HepG2 (cell line): ENCODE measurements around the gene PIK3R1. TPM values are rescaled to one million over a fixed set of nuclear protein-coding genes. Genes with fewer than 3 reads are reported as not detected.

ENCODE experiments used
- ATAC-seq: fragments of 200-7000 bp; cut with Tn5 transposase; 3 replicates; pipeline ENCODE4 v1.9.1; 2020; ENCODE audit warnings: mild to moderate bottlenecking, moderate library complexity
- BruUV-seq: library from RNA; stranded (reverse); fragments of 400-500 nt; replicated peaks from 2 replicates; lab custom pipeline; 2021; lab: Mats Ljungman, UMichigan
- CTCF ChIA-PET: fragments of 300-600 bp; formaldehyde crosslinking; extraction: SDS; loops from one replicate; lab custom pipeline; 2021; ENCODE audit warnings: low total read pairs, inconsistent platforms, low intra/inter-chr PET ratio; lab: Yijun Ruan, JAX
- POLR2A ChIA-PET: fragments of 350-600 bp; sonication (Branson Sonifier 250); formaldehyde crosslinking; loops from one replicate; lab custom pipeline; 2020; ENCODE audit warnings: antibody characterized with exemption, inconsistent platforms; lab: Yijun Ruan, JAX
- DNase-seq: peaks from one replicate; pipeline ENCODE4 v3.0.0-alpha.2; 2015; ENCODE audit warnings: low spot score
- FAIRE-seq: peaks from 3 replicates; lab custom pipeline; 2011; peaks lifted over from hg19 to GRCh38; lab: Jason Lieb, UNC
- H2AFZ ChIP-seq: one replicate; pipeline ENCODE4 v1.6.1; 2011; ENCODE audit warnings: low read length, inconsistent platforms
- H3K27ac ChIP-seq: fragments of 300-600 bp; 3 replicates; pipeline ENCODE4 v1.8.0; 2011; ENCODE audit warnings: mixed run types, mild to moderate bottlenecking, mixed read lengths, low read length, inconsistent platforms; ENCODE audit not compliant: insufficient read depth; ENCODE audit errors: extremely low read length
- H3K27me3 ChIP-seq, 2 experiments: fragments of 200-600 bp in 1 of 2; 2 replicates in 1 of 2; 3 replicates in 1 of 2; pipeline versions ENCODE4 v1.6.0 to v1.8.0; 2011; ENCODE audit warnings: low read length in 2 of 2, mild to moderate bottlenecking in 2 of 2, moderate library complexity in 2 of 2, inconsistent platforms in 1 of 2; ENCODE audit not compliant: insufficient read depth in 2 of 2, control insufficient read depth in 1 of 2
- H3K36me3 ChIP-seq, 2 experiments: fragments of 200-600 bp in 1 of 2; replicated peaks in 1 of 2; 2 replicates in 1 of 2; 3 replicates in 1 of 2; pipeline versions ENCODE4 v1.5.1 to v1.8.0; 2011; ENCODE audit warnings: low read length in 2 of 2, inconsistent platforms in 1 of 2; ENCODE audit not compliant: insufficient read depth in 2 of 2, control insufficient read depth in 1 of 2
- H3K4me1 ChIP-seq: 2 replicates; pipeline ENCODE4 v1.5.1; 2012; ENCODE audit warnings: low read length, inconsistent platforms; ENCODE audit not compliant: insufficient read depth
- H3K4me2 ChIP-seq: 2 replicates; pipeline ENCODE4 v1.6.0; 2011; ENCODE audit warnings: low read depth, low read length, inconsistent platforms
- H3K4me3 ChIP-seq, 3 experiments: fragments of 200-600 bp in 1 of 3; sonication (generic), shearing (Covaris generic) in 1 of 3; replicated peaks in 1 of 3; 2 replicates each; pipeline ENCODE4 v1.5.1; 2011 to 2016; ENCODE audit warnings: low read length in 3 of 3, inconsistent platforms in 2 of 3, low read depth in 2 of 3, mild to moderate bottlenecking in 2 of 3, control low read depth in 1 of 3, mixed read lengths in 1 of 3; ENCODE audit not compliant: insufficient read depth in 1 of 3
- H3K79me2 ChIP-seq: one replicate; pipeline ENCODE4 v1.6.1; 2011; ENCODE audit warnings: low read length, inconsistent platforms; ENCODE audit not compliant: insufficient read depth
- H3K9ac ChIP-seq: 2 replicates; pipeline ENCODE4 v1.6.0; 2011; ENCODE audit warnings: mild to moderate bottlenecking, low read depth, low read length, inconsistent platforms; ENCODE audit not compliant: insufficient read depth
- H3K9me3 ChIP-seq: 2 replicates; pipeline ENCODE4 v1.5.1; 2012; ENCODE audit warnings: mild to moderate bottlenecking, low read length
- H4K20me1 ChIP-seq: 2 replicates; pipeline ENCODE4 v1.6.0; 2011; ENCODE audit warnings: inconsistent platforms, mild to moderate bottlenecking, low read length, moderate library complexity; ENCODE audit not compliant: insufficient read depth
- ARID4A ChIP-seq: sonication (generic); formaldehyde crosslinking; IDR thresholded peaks from 2 replicates; pipeline ENCODE4 v1.5.0; 2020; ENCODE audit warnings: mild to moderate bottlenecking, missing genetic modification reagents, borderline replicate concordance
- E2F2 ChIP-seq: sonication (generic); formaldehyde crosslinking; IDR thresholded peaks from 2 replicates; pipeline ENCODE4 v1.4.0; 2020; ENCODE audit warnings: missing genetic modification reagents, borderline replicate concordance
- IRF2 ChIP-seq: IDR thresholded peaks from 2 replicates; pipeline ENCODE4 v1.6.1; 2018; ENCODE audit warnings: missing genetic modification reagents, missing compliant biosample characterization
- MEIS1 ChIP-seq: sonication (generic); formaldehyde crosslinking; IDR thresholded peaks from 2 replicates; pipeline ENCODE4 v1.9.0; 2021; ENCODE audit warnings: mild to moderate bottlenecking, missing genetic modification reagents, moderate library complexity, borderline replicate concordance
- RARA ChIP-seq: IDR thresholded peaks from 2 replicates; pipeline ENCODE4 v1.6.1; 2016; ENCODE audit warnings: missing genetic modification reagents, missing compliant biosample characterization
- SP1 ChIP-seq, 2 experiments: fragments of 450-650 bp in 1 of 2; sonication (generic) in 1 of 2; formaldehyde crosslinking in 1 of 2; IDR thresholded peaks; 2 replicates each; pipeline versions ENCODE4 v1.4.0 to v1.6.1; 2016 to 2020; ENCODE audit warnings: missing genetic modification reagents in 1 of 2
- SP5 ChIP-seq: IDR thresholded peaks from 2 replicates; pipeline ENCODE4 v1.6.1; 2016; ENCODE audit warnings: low read depth, borderline replicate concordance
- TBX3 ChIP-seq: fragments of 450-650 bp; IDR thresholded peaks from 2 replicates; pipeline ENCODE4 v1.6.1; 2017; ENCODE audit warnings: antibody characterized with exemption, mild to moderate bottlenecking, inconsistent platforms, borderline replicate concordance
- YEATS2 ChIP-seq: sonication (generic); formaldehyde crosslinking; IDR thresholded peaks from 2 replicates; pipeline ENCODE4 v1.4.0; 2020; ENCODE audit warnings: missing genetic modification reagents, borderline replicate concordance
- ZNF136 ChIP-seq: sonication (generic); formaldehyde crosslinking; IDR thresholded peaks from 2 replicates; pipeline ENCODE4 v1.8.1; 2022; ENCODE audit warnings: low read depth, mild to moderate bottlenecking, moderate library complexity, missing genetic modification reagents
- ZNF720 ChIP-seq: sonication (generic); formaldehyde crosslinking; IDR thresholded peaks from 2 replicates; pipeline ENCODE4 v1.4.0; 2020; ENCODE audit warnings: missing genetic modification reagents
- ZUFSP ChIP-seq: sonication (generic); formaldehyde crosslinking; IDR thresholded peaks from 2 replicates; pipeline ENCODE4 v1.9.0; 2021; ENCODE audit warnings: missing genetic modification reagents, mild to moderate bottlenecking, borderline replicate concordance
- WGBS: methylation state at CpG from one replicate; pipeline ENCODE4 v1.1.6; 2017; ENCODE audit warnings: low lambda C conversion rate; 5-methylcytosine and 5-hydroxymethylcytosine counted together
- in situ Hi-C: cut with HindIII; loops from 2 replicates; pipeline ENCODE4 v1.10.0; 2017; ENCODE audit warnings: low pct_unique_long_range_greater_than_20kb; ENCODE audit not compliant: extremely low pct_ligation_motif_present
- intact Hi-C: fragments of 100-400 bp; cut with micrococcal nuclease; formaldehyde crosslinking; loops from one replicate; pipeline ENCODE4 v1.10.0; 2022; ENCODE audit not compliant: unreplicated experiment
- polyA plus RNA-seq, 8 experiments: library from polyadenylated mRNA; depleted of rRNA in 3 of 8; stranded (reverse) in 7 of 8; unstranded in 1 of 8; fragments of >200 nt; fragmentation: Illumina TruSeq in 4 of 8; extraction: Trizol in 4 of 8; gene quantifications; 2 replicates each; pipeline versions ENCODE4 v1.2.1 to v1.2.3, GENCODE V29; 2011 to 2016; ENCODE audit warnings: low read depth in 4 of 8, missing spikeins in 1 of 8, mixed read lengths in 1 of 8; ENCODE audit not compliant: insufficient read depth in 1 of 8
- total RNA-seq, 5 experiments: library from RNA; depleted of rRNA; stranded (reverse); fragments of >200 nt; fragmentation: Illumina TruSeq; extraction: Trizol; gene quantifications; 2 replicates each; pipeline ENCODE4 v1.2.3, GENCODE V29; 2016; ENCODE audit warnings: low read depth in 1 of 5

The PIK3R1 gene
- total and polyA plus RNA-seq, 2 of the 13 experiments (the other 11 are each of a cell fraction or from before 2014, with no cell fraction given): 8.4 to 21.3 TPM

GRCh38 chr5:68282001-68282400, 66.4 kb downstream of the PIK3R1 start (continued):
- no peak for TF ChIP-seq ARID4A (CRISPR knock-in tag)

- Histone ChIP-seq H3K4me3 (no peak overlapping the region), H3K36me3 (peaks cover 16 to 44% of the 10 kb centered on the region in 2 experiments; a peak in 4 of 5 replicates), H3K9me3 (no peaks in the 10 kb centered on the region), H3K79me2 (no peaks in the 10 kb centered on the region), H3K9ac (no peak overlapping the region), H4K20me1 (no peaks in the 10 kb centered on the region; the same call in 1 of the 2 replicates), H3K27me3 (no peaks in the 10 kb centered on the region; a peak in 1 of 5 replicates), H3K4me1 (peaks cover 41% of the 10 kb centered on the region), H3K4me2 (no peak overlapping the region), H3K27ac (no peak overlapping the region), H2AFZ (no peak overlapping the region)
- POLR2A ChIA-PET: no interaction called here
- 100% methylated on average over 4 of the region's 4 CpGs for WGBS
- CTCF ChIA-PET: no interaction called here
- ATAC-seq (no peak), FAIRE-seq (no peak), DNase-seq (no peak)
- in situ Hi-C loops: no loop called here
- intact Hi-C loops: loop anchor here (2.0 kb wide), 1 partner anchor 13 kb away; no protein-coding TSS in a partner anchor
- no TSS peak for BruUV-seq
- TF ChIP-seq ZNF136 (CRISPR knock-in tag): no peak
- no peak for TF ChIP-seq E2F2 (CRISPR knock-in tag)
- TF ChIP-seq IRF2 (CRISPR knock-in tag): no peak
- TF ChIP-seq ZNF720 (CRISPR knock-in tag): no peak
- no peak for TF ChIP-seq YEATS2 (CRISPR knock-in tag)
- no peak for TF ChIP-seq SP1 (IDR thresholded peaks at IDR 0.05)
- no peak for TF ChIP-seq SP1 (CRISPR knock-in tag; IDR thresholded peaks at IDR 0.05)
- TF ChIP-seq ZUFSP (CRISPR knock-in tag): no peak
- TF ChIP-seq MEIS1: no peak
- no peak for TF ChIP-seq RARA (CRISPR knock-in tag)
- no peak for TF ChIP-seq TBX3
- no peak for TF ChIP-seq SP5 (CRISPR knock-in tag)
Observed at GRCh38 chr5:68283766-68284165, 68.2 kb downstream of the PIK3R1 start.
